Measurements from ENCODE around the gene MOB3B.

The MOB3B gene

GRCh38 chr9:27382975-27383374 is 146.6 kb downstream of the MOB3B start:
- TF ChIP-seq CTCF (IDR thresholded peaks at IDR 0.05), result no peak
- H3K4me3 ChIP-seq (ENCODE audit: low read depth in 1 of 2, low read length in 1 of 2), result no peak overlapping the region
- no peak overlapping the region for H3K27ac ChIP-seq
- no peaks in the 10 kb centered on the region for H3K9me3 ChIP-seq
- H3K4me1 ChIP-seq (ENCODE audit: control insufficient read depth in 1 of 2, insufficient read depth in 1 of 2, low read depth in 1 of 2, low read length in 1 of 2), result no peaks in the 10 kb centered on the region
- no peaks in the 10 kb centered on the region for H3K36me3 ChIP-seq
- H3K27me3 ChIP-seq, result no peaks in the 10 kb centered on the region

GRCh38 chr9:27382308-27382707 is 147.3 kb downstream of the MOB3B start:
- H3K4me3 ChIP-seq (ENCODE audit: low read depth in 1 of 2, low read length in 1 of 2), result no peak overlapping the region
- no peaks in the 10 kb centered on the region for H3K9me3 ChIP-seq
- no peak overlapping the region for H3K27ac ChIP-seq
- H3K36me3 ChIP-seq, result no peaks in the 10 kb centered on the region
- no peaks in the 10 kb centered on the region for H3K27me3 ChIP-seq
- no peak for TF ChIP-seq CTCF (IDR thresholded peaks at IDR 0.05)
- no peaks in the 10 kb centered on the region for H3K4me1 ChIP-seq (ENCODE audit: control insufficient read depth in 1 of 2, insufficient read depth in 1 of 2, low read depth in 1 of 2, low read length in 1 of 2)

GRCh38 chr9:27379311-27380251 is 150.0 kb downstream of the MOB3B start:
- H3K4me1 ChIP-seq (ENCODE audit: control insufficient read depth in 1 of 2, insufficient read depth in 1 of 2, low read depth in 1 of 2, low read length in 1 of 2), result no peaks in the 10 kb centered on the region
- H3K27me3 ChIP-seq, result no peaks in the 10 kb centered on the region
- no peaks in the 10 kb centered on the region for H3K9me3 ChIP-seq
- TF ChIP-seq CTCF (IDR thresholded peaks at IDR 0.05), result no peak
- no peak overlapping the region for H3K4me3 ChIP-seq (ENCODE audit: low read depth in 1 of 2, low read length in 1 of 2)
- no peaks in the 10 kb centered on the region for H3K36me3 ChIP-seq
- H3K27ac ChIP-seq, result no peak overlapping the region

GRCh38 chr9:27377811-27378456 is 151.7 kb downstream of the MOB3B start:
- no peak for TF ChIP-seq CTCF (IDR thresholded peaks at IDR 0.05)
- Histone ChIP-seq H3K9me3 (no peaks in the 10 kb centered on the region), H3K36me3 (no peaks in the 10 kb centered on the region), H3K27me3 (no peaks in the 10 kb centered on the region), H3K4me1 (ENCODE audit: control insufficient read depth in 1 of 2, insufficient read depth in 1 of 2, low read depth in 1 of 2, low read length in 1 of 2) (no peaks in the 10 kb centered on the region), H3K4me3 (ENCODE audit: low read depth in 1 of 2, low read length in 1 of 2) (no peak overlapping the region), H3K27ac (no peak overlapping the region)

- Histone ChIP-seq H3K27ac (no peak overlapping the region), H3K9me3 (no peaks in the 10 kb centered on the region), H3K36me3 (no peaks in the 10 kb centered on the region), H3K4me3 (ENCODE audit: low read depth in 1 of 2, low read length in 1 of 2) (no peak overlapping the region), H3K4me1 (ENCODE audit: control insufficient read depth in 1 of 2, insufficient read depth in 1 of 2, low read depth in 1 of 2, low read length in 1 of 2) (no peaks in the 10 kb centered on the region), H3K27me3 (no peaks in the 10 kb centered on the region)
- no peak for TF ChIP-seq CTCF (IDR thresholded peaks at IDR 0.05)
Measured at GRCh38 chr9:27377147-27377807, 152.3 kb downstream of the MOB3B start.
